GM12878 (cell line): ENCODE measurements around the gene CDH10.

Experiments
- BCL11A ChIP-seq: IDR thresholded peaks from 2 replicates; pipeline ENCODE4 v1.6.1; 2011; ENCODE audit warnings: low read depth, low read length
- EED ChIP-seq: sonication (generic); IDR thresholded peaks from 2 replicates; pipeline ENCODE4 v1.6.1; 2016; ENCODE audit warnings: antibody characterized with exemption, low read depth
- EZH2 ChIP-seq: IDR thresholded peaks from 2 replicates; pipeline ENCODE4 v1.6.1; 2012; ENCODE audit warnings: low read depth, mild to moderate bottlenecking, control low read depth, inconsistent platforms, low read length, borderline replicate concordance; ENCODE audit not compliant: control insufficient read depth
- GABPA ChIP-seq: IDR thresholded peaks from 2 replicates; pipeline ENCODE4 v1.6.1; 2014; ENCODE audit warnings: antibody characterized with exemption, low read depth, mild to moderate bottlenecking, inconsistent platforms
- HDAC2 ChIP-seq: fragments of 200-600 bp; sonication (generic); IDR thresholded peaks from 2 replicates; pipeline ENCODE4 v1.6.1; 2017
- HDAC6 ChIP-seq: fragments of 200-600 bp; sonication (generic); IDR thresholded peaks from one replicate; pipeline ENCODE4 v1.8.0; 2017; ENCODE audit warnings: antibody characterized with exemption; ENCODE audit not compliant: unreplicated experiment
- MEF2A ChIP-seq: IDR thresholded peaks from 2 replicates; pipeline ENCODE4 v1.6.1; 2011; ENCODE audit warnings: low read depth, mild to moderate bottlenecking, low read length, moderate library complexity; ENCODE audit not compliant: insufficient read depth
- POLR2AphosphoS5 ChIP-seq: IDR thresholded peaks from 2 replicates; pipeline ENCODE4 v1.6.1; 2011; ENCODE audit warnings: mild to moderate bottlenecking, low read length, inconsistent platforms
- SPI1 ChIP-seq: IDR thresholded peaks from 2 replicates; pipeline ENCODE4 v1.6.1; 2011; ENCODE audit warnings: low read depth, mild to moderate bottlenecking, low read length, moderate library complexity, borderline replicate concordance; ENCODE audit not compliant: insufficient read depth
- TF ChIP-seq, protein P1 (sequence below), 3 experiments: IDR thresholded peaks in 2 of 3; conservative IDR thresholded peaks in 1 of 3; 2 replicates each; pipeline ENCODE4 v1.5.1; 2011; ENCODE audit warnings: low read depth in 3 of 3, low read length in 3 of 3, mild to moderate bottlenecking in 3 of 3, control low read depth in 2 of 3, moderate library complexity in 2 of 3, inconsistent platforms in 1 of 3, mixed read lengths in 1 of 3; ENCODE audit not compliant: control insufficient read depth in 2 of 3, insufficient read depth in 1 of 3; ENCODE audit errors: extremely low read depth in 1 of 3
- TF ChIP-seq, protein P2 (sequence below): fragments of 150-350 bp; IDR thresholded peaks from 2 replicates; pipeline ENCODE4 v1.6.1; 2014; ENCODE audit warnings: mild to moderate bottlenecking, low read depth, low read length
- TF ChIP-seq, protein P3 (sequence below): IDR thresholded peaks from 2 replicates; pipeline ENCODE4 v1.6.1; 2012; ENCODE audit warnings: mild to moderate bottlenecking, low read depth, low read length

DNA sequence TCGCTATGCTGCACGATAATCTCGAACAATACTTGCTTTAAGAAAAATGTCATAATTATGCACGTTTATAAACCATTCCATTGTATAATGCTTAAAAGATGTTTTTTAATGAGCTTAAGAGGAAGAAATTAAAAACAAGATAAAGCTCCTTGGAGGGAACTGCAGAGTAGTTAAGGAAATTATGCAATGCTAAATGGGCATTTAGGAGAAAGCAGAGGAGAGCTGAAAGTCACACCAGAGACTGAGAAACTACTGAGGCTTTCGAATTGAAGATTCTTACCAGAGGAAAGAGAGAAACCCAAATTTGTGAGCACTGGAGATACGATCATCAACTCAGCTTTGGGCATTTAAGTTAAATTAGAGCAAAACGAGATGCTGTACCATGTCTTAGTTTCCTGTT is 119.4 kb downstream of the CDH10 start:
- TF ChIP-seq, protein P1, sequence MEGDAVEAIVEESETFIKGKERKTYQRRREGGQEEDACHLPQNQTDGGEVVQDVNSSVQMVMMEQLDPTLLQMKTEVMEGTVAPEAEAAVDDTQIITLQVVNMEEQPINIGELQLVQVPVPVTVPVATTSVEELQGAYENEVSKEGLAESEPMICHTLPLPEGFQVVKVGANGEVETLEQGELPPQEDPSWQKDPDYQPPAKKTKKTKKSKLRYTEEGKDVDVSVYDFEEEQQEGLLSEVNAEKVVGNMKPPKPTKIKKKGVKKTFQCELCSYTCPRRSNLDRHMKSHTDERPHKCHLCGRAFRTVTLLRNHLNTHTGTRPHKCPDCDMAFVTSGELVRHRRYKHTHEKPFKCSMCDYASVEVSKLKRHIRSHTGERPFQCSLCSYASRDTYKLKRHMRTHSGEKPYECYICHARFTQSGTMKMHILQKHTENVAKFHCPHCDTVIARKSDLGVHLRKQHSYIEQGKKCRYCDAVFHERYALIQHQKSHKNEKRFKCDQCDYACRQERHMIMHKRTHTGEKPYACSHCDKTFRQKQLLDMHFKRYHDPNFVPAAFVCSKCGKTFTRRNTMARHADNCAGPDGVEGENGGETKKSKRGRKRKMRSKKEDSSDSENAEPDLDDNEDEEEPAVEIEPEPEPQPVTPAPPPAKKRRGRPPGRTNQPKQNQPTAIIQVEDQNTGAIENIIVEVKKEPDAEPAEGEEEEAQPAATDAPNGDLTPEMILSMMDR (IDR thresholded peaks at IDR 0.05 in 2 of 3, conservative IDR thresholded peaks at IDR 0.05 in 1 of 3; ENCODE audit: control insufficient read depth in 2 of 3, extremely low read depth in 1 of 3, insufficient read depth in 1 of 3, low read depth in 3 of 3, low read length in 3 of 3): no peak
- no peak for TF ChIP-seq BCL11A
- TF ChIP-seq SPI1: no peak
- no peak for TF ChIP-seq EED
- no peak for TF ChIP-seq EZH2
- no peak for TF ChIP-seq GABPA
- TF ChIP-seq POLR2AphosphoS5: no peak
- TF ChIP-seq, protein P2, sequence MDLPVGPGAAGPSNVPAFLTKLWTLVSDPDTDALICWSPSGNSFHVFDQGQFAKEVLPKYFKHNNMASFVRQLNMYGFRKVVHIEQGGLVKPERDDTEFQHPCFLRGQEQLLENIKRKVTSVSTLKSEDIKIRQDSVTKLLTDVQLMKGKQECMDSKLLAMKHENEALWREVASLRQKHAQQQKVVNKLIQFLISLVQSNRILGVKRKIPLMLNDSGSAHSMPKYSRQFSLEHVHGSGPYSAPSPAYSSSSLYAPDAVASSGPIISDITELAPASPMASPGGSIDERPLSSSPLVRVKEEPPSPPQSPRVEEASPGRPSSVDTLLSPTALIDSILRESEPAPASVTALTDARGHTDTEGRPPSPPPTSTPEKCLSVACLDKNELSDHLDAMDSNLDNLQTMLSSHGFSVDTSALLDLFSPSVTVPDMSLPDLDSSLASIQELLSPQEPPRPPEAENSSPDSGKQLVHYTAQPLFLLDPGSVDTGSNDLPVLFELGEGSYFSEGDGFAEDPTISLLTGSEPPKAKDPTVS: no peak
- TF ChIP-seq HDAC2: no peak
- TF ChIP-seq MEF2A: no peak
- TF ChIP-seq, protein P3, sequence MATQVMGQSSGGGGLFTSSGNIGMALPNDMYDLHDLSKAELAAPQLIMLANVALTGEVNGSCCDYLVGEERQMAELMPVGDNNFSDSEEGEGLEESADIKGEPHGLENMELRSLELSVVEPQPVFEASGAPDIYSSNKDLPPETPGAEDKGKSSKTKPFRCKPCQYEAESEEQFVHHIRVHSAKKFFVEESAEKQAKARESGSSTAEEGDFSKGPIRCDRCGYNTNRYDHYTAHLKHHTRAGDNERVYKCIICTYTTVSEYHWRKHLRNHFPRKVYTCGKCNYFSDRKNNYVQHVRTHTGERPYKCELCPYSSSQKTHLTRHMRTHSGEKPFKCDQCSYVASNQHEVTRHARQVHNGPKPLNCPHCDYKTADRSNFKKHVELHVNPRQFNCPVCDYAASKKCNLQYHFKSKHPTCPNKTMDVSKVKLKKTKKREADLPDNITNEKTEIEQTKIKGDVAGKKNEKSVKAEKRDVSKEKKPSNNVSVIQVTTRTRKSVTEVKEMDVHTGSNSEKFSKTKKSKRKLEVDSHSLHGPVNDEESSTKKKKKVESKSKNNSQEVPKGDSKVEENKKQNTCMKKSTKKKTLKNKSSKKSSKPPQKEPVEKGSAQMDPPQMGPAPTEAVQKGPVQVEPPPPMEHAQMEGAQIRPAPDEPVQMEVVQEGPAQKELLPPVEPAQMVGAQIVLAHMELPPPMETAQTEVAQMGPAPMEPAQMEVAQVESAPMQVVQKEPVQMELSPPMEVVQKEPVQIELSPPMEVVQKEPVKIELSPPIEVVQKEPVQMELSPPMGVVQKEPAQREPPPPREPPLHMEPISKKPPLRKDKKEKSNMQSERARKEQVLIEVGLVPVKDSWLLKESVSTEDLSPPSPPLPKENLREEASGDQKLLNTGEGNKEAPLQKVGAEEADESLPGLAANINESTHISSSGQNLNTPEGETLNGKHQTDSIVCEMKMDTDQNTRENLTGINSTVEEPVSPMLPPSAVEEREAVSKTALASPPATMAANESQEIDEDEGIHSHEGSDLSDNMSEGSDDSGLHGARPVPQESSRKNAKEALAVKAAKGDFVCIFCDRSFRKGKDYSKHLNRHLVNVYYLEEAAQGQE: no peak
- TF ChIP-seq HDAC6: no peak
